ENCODE data around the gene TTC9.

Gene TTC9

DNA sequence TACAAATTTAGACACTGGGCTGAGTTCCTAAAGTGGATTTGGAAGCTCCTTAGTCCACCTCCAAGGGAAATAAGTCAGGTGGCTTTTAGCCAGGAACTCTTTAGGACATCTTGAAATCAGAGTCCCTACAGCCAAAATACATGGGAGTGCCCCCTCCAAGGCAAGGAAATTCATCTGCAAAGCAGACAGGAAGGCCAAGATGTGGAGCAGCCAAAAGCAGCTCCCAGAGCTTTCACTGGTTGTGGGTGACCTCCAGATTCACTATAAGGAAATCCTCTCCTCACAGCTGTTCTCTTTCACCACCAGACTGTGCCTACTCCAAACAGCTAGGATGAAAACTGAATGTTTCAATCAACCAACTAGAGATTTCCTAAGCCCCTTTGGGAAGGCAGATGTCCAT, 6.6 kb downstream of the TTC9 start:
- H3K27me3 ChIP-seq (ENCODE audit: control insufficient read depth, insufficient read depth, low read length): peaks cover 5% of the 10 kb centered on the region

DNA sequence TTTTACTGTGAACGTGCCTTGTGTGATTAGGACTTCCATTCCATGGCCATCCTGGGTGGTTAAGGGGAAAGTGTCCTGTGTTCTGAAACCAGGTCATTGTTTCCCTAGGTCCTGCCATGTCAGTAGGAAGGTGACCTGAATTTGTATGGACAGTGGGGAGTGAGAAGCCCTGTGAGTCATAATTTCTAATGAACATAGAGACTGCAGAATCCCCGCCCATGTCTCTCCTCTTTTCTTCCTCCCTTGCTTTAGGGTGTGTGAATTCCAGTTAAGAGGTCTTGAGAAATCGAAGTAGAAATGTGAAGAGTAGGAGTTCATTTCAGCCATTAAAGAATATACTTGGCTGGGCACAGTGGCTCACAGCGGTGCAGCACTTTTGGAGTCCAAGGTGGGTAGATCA, 8.1 kb downstream of the TTC9 start:
- Histone ChIP-seq H3K9me3 (ENCODE audit: control insufficient read depth, insufficient read depth, low read length) (no peaks in the 10 kb centered on the region), H3K4me1 (ENCODE audit: control insufficient read depth, insufficient read depth, low read length) (peaks cover 22% of the 10 kb centered on the region), H3K36me3 (ENCODE audit: control insufficient read depth, insufficient read depth, low read length) (no peaks in the 10 kb centered on the region), H3K4me3 (ENCODE audit: low read depth, low read length) (no peak overlapping the region), H3K9ac (ENCODE audit: low read depth, low read length) (no peak overlapping the region), H3K27me3 (ENCODE audit: control insufficient read depth, insufficient read depth, low read length) (no peaks in the 10 kb centered on the region)

More for the DNA sequence above, 6.6 kb downstream of the TTC9 start:
- Histone ChIP-seq H3K4me3 (ENCODE audit: low read depth, low read length) (no peak overlapping the region), H3K9ac (ENCODE audit: low read depth, low read length) (no peak overlapping the region), H3K36me3 (ENCODE audit: control insufficient read depth, insufficient read depth, low read length) (no peaks in the 10 kb centered on the region), H3K9me3 (ENCODE audit: control insufficient read depth, insufficient read depth, low read length) (no peaks in the 10 kb centered on the region), H3K4me1 (ENCODE audit: control insufficient read depth, insufficient read depth, low read length) (peaks cover 21% of the 10 kb centered on the region)

DNA sequence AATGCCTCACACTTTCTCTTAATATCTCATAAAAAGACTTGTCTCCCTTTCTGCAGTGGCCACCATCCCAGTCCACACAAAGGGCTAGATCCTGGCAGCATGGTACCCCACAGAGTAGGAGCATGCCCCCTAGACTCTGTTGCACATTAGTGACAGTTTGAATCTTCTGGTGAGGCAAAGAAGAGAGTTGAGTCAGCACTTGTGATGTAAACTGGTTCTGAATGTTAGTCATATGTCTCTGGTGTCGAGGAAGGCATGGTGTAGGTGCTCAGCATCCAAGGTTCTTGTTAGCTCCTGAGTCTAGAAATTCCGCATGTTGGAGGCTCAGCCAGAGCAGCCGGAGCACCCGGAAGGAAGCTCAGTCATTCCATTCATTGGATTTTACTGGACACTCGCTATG, 9.8 kb downstream of the TTC9 start:
- no peaks in the 10 kb centered on the region for H3K36me3 ChIP-seq (ENCODE audit: control insufficient read depth, insufficient read depth, low read length)
- no peak overlapping the region for H3K9ac ChIP-seq (ENCODE audit: low read depth, low read length)

GRCh38 chr14:70652871-70653270, 11.2 kb downstream of the TTC9 start:
- no peak overlapping the region for H3K9ac ChIP-seq (ENCODE audit: low read depth, low read length)
- H3K27me3 ChIP-seq (ENCODE audit: control insufficient read depth, insufficient read depth, low read length): no peaks in the 10 kb centered on the region
- no peaks in the 10 kb centered on the region for H3K9me3 ChIP-seq (ENCODE audit: control insufficient read depth, insufficient read depth, low read length)
- no peak overlapping the region for H3K4me3 ChIP-seq (ENCODE audit: low read depth, low read length)
- no peaks in the 10 kb centered on the region for H3K36me3 ChIP-seq (ENCODE audit: control insufficient read depth, insufficient read depth, low read length)
- H3K4me1 ChIP-seq (ENCODE audit: control insufficient read depth, insufficient read depth, low read length): peaks cover 20% of the 10 kb centered on the region

More for the DNA sequence above, 9.8 kb downstream of the TTC9 start:
- Histone ChIP-seq H3K4me1 (ENCODE audit: control insufficient read depth, insufficient read depth, low read length) (peaks cover 27% of the 10 kb centered on the region), H3K27me3 (ENCODE audit: control insufficient read depth, insufficient read depth, low read length) (no peaks in the 10 kb centered on the region), H3K4me3 (ENCODE audit: low read depth, low read length) (no peak overlapping the region), H3K9me3 (ENCODE audit: control insufficient read depth, insufficient read depth, low read length) (no peaks in the 10 kb centered on the region)

DNA sequence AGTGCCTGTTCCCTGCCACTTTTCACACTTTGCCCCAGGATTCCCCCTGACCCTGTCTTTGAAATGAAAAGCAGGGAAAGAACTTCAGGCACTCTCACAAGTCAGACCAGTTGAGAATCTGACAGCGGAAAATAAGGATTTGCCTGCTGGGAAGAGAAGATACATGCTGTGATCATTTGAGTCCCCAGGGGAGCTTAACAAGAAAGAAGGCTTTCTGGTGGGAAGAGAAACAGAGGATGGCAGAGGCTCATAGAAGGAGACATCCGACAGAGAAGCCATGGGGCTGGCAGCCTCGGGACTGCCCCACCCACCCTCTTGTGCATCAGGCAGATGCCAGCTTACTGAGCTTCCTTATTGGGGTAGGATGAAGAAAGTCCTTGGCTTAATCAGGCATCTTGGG, 11.9 kb downstream of the TTC9 start:
- no peaks in the 10 kb centered on the region for H3K27me3 ChIP-seq (ENCODE audit: control insufficient read depth, insufficient read depth, low read length)
- no peaks in the 10 kb centered on the region for H3K36me3 ChIP-seq (ENCODE audit: control insufficient read depth, insufficient read depth, low read length)
- H3K4me3 ChIP-seq (ENCODE audit: low read depth, low read length): no peak overlapping the region
- H3K4me1 ChIP-seq (ENCODE audit: control insufficient read depth, insufficient read depth, low read length): peaks cover 18% of the 10 kb centered on the region
- H3K9me3 ChIP-seq (ENCODE audit: control insufficient read depth, insufficient read depth, low read length): no peaks in the 10 kb centered on the region
- no peak overlapping the region for H3K9ac ChIP-seq (ENCODE audit: low read depth, low read length)

- Histone ChIP-seq H3K9ac (ENCODE audit: low read depth, low read length) (no peak overlapping the region), H3K27me3 (ENCODE audit: control insufficient read depth, insufficient read depth, low read length) (no peaks in the 10 kb centered on the region), H3K4me3 (ENCODE audit: low read depth, low read length) (no peak overlapping the region), H3K9me3 (ENCODE audit: control insufficient read depth, insufficient read depth, low read length) (no peaks in the 10 kb centered on the region), H3K36me3 (ENCODE audit: control insufficient read depth, insufficient read depth, low read length) (no peaks in the 10 kb centered on the region), H3K4me1 (ENCODE audit: control insufficient read depth, insufficient read depth, low read length) (peaks cover 18% of the 10 kb centered on the region)
These were observed 12.9 kb downstream of the TTC9 start for GRCh38 chr14:70654632-70655031.

- Histone ChIP-seq H3K36me3 (ENCODE audit: control insufficient read depth, insufficient read depth, low read length) (no peaks in the 10 kb centered on the region), H3K9me3 (ENCODE audit: control insufficient read depth, insufficient read depth, low read length) (no peaks in the 10 kb centered on the region), H3K4me3 (ENCODE audit: low read depth, low read length) (no peak overlapping the region), H3K27me3 (ENCODE audit: control insufficient read depth, insufficient read depth, low read length) (no peaks in the 10 kb centered on the region), H3K4me1 (ENCODE audit: control insufficient read depth, insufficient read depth, low read length) (peaks cover 18% of the 10 kb centered on the region), H3K9ac (ENCODE audit: low read depth, low read length) (no peak overlapping the region)
These were observed 13.6 kb downstream of the TTC9 start for GRCh38 chr14:70655110-70655826.

- Histone ChIP-seq H3K9me3 (ENCODE audit: control insufficient read depth, insufficient read depth, low read length) (no peaks in the 10 kb centered on the region), H3K4me1 (ENCODE audit: control insufficient read depth, insufficient read depth, low read length) (peaks cover 23% of the 10 kb centered on the region), H3K9ac (ENCODE audit: low read depth, low read length) (no peak overlapping the region), H3K36me3 (ENCODE audit: control insufficient read depth, insufficient read depth, low read length) (no peaks in the 10 kb centered on the region), H3K4me3 (ENCODE audit: low read depth, low read length) (no peak overlapping the region), H3K27me3 (ENCODE audit: control insufficient read depth, insufficient read depth, low read length) (no peaks in the 10 kb centered on the region)
These were observed 17.2 kb downstream of the TTC9 start for GRCh38 chr14:70658899-70659298.

DNA sequence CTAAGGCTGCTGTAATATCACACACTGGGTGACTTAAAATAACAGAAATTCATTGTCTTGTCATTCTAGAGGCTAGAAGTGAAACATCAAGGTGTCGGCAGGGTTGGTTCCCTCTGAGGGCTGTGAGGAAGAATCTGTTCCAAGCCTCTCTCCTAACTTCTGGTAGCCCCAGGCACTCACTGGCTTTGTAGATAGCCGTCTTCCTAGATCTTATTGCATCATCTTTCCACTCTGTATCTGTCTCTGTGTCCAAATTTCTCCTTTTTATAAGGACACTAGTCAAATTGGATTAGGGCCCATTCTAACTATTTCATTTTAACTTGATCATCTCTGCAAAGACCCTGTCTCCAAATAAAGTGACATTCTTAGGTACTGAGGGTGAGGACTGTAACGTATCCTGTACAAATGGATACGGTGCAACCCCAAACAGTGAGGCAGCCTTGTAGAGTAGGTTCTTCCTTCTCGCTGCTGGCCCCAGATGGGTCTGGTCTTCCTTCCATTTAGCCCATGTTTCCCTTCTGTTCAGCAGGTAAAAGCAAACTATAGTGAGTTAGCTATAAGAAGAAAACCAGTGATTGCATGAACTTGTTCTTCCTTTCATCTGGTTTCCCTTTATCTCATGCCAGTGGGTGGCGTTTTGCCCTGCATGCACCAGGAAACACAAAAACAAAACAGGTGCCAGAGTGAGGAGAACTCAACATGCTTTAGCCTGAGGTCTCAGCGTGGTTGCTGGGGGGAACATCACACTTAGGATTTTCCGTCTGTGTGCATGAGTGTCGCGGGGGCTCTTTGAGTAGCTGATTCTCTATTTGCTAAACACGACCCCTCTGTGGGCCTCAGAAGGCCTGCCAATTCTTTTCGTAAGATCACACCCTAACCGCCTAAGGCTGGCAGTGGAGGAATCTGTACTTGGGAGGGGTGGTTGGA, 19.5 kb downstream of the TTC9 start:
- H3K9me3 ChIP-seq (ENCODE audit: control insufficient read depth, insufficient read depth, low read length): no peaks in the 10 kb centered on the region
- no peak overlapping the region for H3K4me3 ChIP-seq (ENCODE audit: low read depth, low read length)
- no peak overlapping the region for H3K9ac ChIP-seq (ENCODE audit: low read depth, low read length)
- H3K27me3 ChIP-seq (ENCODE audit: control insufficient read depth, insufficient read depth, low read length): no peaks in the 10 kb centered on the region
- peaks cover 17% of the 10 kb centered on the region for H3K4me1 ChIP-seq (ENCODE audit: control insufficient read depth, insufficient read depth, low read length)
- H3K36me3 ChIP-seq (ENCODE audit: control insufficient read depth, insufficient read depth, low read length): no peaks in the 10 kb centered on the region

DNA sequence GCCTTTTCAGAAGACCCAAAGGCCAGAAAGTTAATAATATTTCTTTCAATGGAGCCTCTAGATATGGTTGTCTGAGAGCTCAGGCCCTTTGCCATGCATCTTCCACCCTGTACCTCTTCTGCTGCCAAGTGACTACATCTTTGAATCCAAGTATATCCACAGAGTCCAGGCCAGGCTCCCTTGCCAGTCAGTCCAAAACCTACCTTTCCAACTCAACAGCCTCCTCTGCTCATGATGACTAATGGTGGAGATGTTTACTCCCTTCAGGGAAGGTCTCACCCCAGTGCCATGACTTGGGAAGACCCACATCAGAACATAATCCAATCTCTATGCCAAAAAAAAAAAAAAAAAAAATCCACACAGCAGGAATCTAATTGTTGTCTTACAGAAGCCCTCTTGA, 20.4 kb downstream of the TTC9 start:
- H3K36me3 ChIP-seq (ENCODE audit: control insufficient read depth, insufficient read depth, low read length): no peaks in the 10 kb centered on the region
- H3K4me1 ChIP-seq (ENCODE audit: control insufficient read depth, insufficient read depth, low read length): peaks cover 20% of the 10 kb centered on the region
- no peaks in the 10 kb centered on the region for H3K9me3 ChIP-seq (ENCODE audit: control insufficient read depth, insufficient read depth, low read length)
- no peak overlapping the region for H3K9ac ChIP-seq (ENCODE audit: low read depth, low read length)
- H3K27me3 ChIP-seq (ENCODE audit: control insufficient read depth, insufficient read depth, low read length): no peaks in the 10 kb centered on the region
- no peak overlapping the region for H3K4me3 ChIP-seq (ENCODE audit: low read depth, low read length)

DNA sequence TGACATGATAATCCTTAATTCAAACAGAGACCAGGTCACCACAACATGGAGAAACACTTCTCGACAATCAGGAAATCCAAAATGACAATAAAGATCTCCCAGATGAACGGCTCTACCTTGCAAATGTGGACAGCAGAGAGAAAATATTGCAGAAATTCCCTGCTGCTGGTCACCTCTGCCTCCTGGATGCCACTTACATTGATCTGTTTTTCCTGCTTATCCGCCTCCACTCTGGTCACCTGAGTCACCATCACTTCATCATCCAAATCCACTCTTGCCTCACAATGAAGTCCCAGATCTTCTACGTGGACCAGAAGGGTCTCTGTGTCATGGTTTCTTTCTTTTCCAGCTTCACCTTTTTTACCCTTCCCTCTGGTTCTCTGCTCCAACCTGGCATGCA, 21.1 kb downstream of the TTC9 start:
- H3K4me3 ChIP-seq (ENCODE audit: low read depth, low read length): no peak overlapping the region
- no peaks in the 10 kb centered on the region for H3K27me3 ChIP-seq (ENCODE audit: control insufficient read depth, insufficient read depth, low read length)
- H3K9ac ChIP-seq (ENCODE audit: low read depth, low read length): no peak overlapping the region
- peaks cover 20% of the 10 kb centered on the region for H3K4me1 ChIP-seq (ENCODE audit: control insufficient read depth, insufficient read depth, low read length)
- no peaks in the 10 kb centered on the region for H3K9me3 ChIP-seq (ENCODE audit: control insufficient read depth, insufficient read depth, low read length)
- no peaks in the 10 kb centered on the region for H3K36me3 ChIP-seq (ENCODE audit: control insufficient read depth, insufficient read depth, low read length)

- Histone ChIP-seq H3K9ac (ENCODE audit: low read depth, low read length) (no peak overlapping the region), H3K4me1 (ENCODE audit: control insufficient read depth, insufficient read depth, low read length) (peaks cover 20% of the 10 kb centered on the region), H3K9me3 (ENCODE audit: control insufficient read depth, insufficient read depth, low read length) (no peaks in the 10 kb centered on the region), H3K36me3 (ENCODE audit: control insufficient read depth, insufficient read depth, low read length) (no peaks in the 10 kb centered on the region), H3K27me3 (ENCODE audit: control insufficient read depth, insufficient read depth, low read length) (no peaks in the 10 kb centered on the region), H3K4me3 (ENCODE audit: low read depth, low read length) (no peak overlapping the region)
These were observed 22.0 kb downstream of the TTC9 start for GRCh38 chr14:70663707-70664179.
